HepG2 (cell line): Measurements from ENCODE around the gene ARHGAP30. TPM values are rescaled to one million over a fixed set of nuclear protein-coding genes. Genes with fewer than 3 reads are reported as not detected.
A peak's percentile ranks its signal among the peaks of the same experiment; 100 is the strongest.

Experiments
- ARID2 ChIP-seq: sonication (generic); formaldehyde crosslinking; IDR thresholded peaks from 2 replicates; pipeline ENCODE4 v1.8.1; 2022; ENCODE audit warnings: mild to moderate bottlenecking, missing genetic modification reagents, borderline replicate concordance
- ELF4 ChIP-seq: sonication (generic); formaldehyde crosslinking; IDR thresholded peaks from 2 replicates; pipeline ENCODE4 v1.5.0; 2020; ENCODE audit warnings: missing genetic modification reagents, mild to moderate bottlenecking, moderate library complexity, borderline replicate concordance
- FOXJ3 ChIP-seq: sonication (generic); formaldehyde crosslinking; IDR thresholded peaks from 2 replicates; pipeline ENCODE4 v1.4.0; 2020; ENCODE audit warnings: missing genetic modification reagents, mild to moderate bottlenecking, borderline replicate concordance
- GATAD2A ChIP-seq: IDR thresholded peaks from 2 replicates; pipeline ENCODE4 v1.6.1; 2016
- GTF2F1 ChIP-seq: fragments of 150-350 bp; IDR thresholded peaks from 2 replicates; pipeline ENCODE4 v1.6.1; 2014; ENCODE audit warnings: low read length
- IKZF5 ChIP-seq: IDR thresholded peaks from 2 replicates; pipeline ENCODE4 v1.6.1; 2018; ENCODE audit warnings: missing genetic modification reagents, mild to moderate bottlenecking, missing compliant biosample characterization
- MEIS2 ChIP-seq: sonication (generic); formaldehyde crosslinking; IDR thresholded peaks from 2 replicates; pipeline ENCODE4 v1.9.0; 2021; ENCODE audit warnings: mild to moderate bottlenecking, missing genetic modification reagents
- MIXL1 ChIP-seq: IDR thresholded peaks from 2 replicates; pipeline ENCODE4 v1.6.1; 2016
- MTF1 ChIP-seq: sonication (generic); formaldehyde crosslinking; IDR thresholded peaks from 2 replicates; pipeline ENCODE4 v1.5.0; 2020; ENCODE audit warnings: missing genetic modification reagents
- PAF1 ChIP-seq: IDR thresholded peaks from 2 replicates; pipeline ENCODE4 v1.6.1; 2016; ENCODE audit warnings: missing genetic modification reagents, missing compliant biosample characterization
- PBX2 ChIP-seq: IDR thresholded peaks from 2 replicates; pipeline ENCODE4 v1.6.1; 2016; ENCODE audit warnings: control low read depth
- PCBP1 ChIP-seq: fragments of 200-400 bp; formaldehyde crosslinking; IDR thresholded peaks from 2 replicates; pipeline ENCODE4 v1.6.1; 2017; ENCODE audit warnings: mild to moderate bottlenecking, low read depth, low read length, borderline replicate concordance
- PRDM4 ChIP-seq: sonication (generic); formaldehyde crosslinking; IDR thresholded peaks from 2 replicates; pipeline ENCODE4 v1.9.0; 2021; ENCODE audit warnings: missing genetic modification reagents, borderline replicate concordance
- PTBP1 ChIP-seq: fragments of 200-400 bp; formaldehyde crosslinking; IDR thresholded peaks from 2 replicates; pipeline ENCODE4 v1.6.1; 2018; ENCODE audit warnings: low read length, low read depth; ENCODE audit not compliant: poor library complexity, severe bottlenecking
- RORA ChIP-seq: sonication (generic); formaldehyde crosslinking; IDR thresholded peaks from 2 replicates; pipeline ENCODE4 v1.5.0; 2020; ENCODE audit warnings: mild to moderate bottlenecking, missing genetic modification reagents, moderate library complexity
- SP2 ChIP-seq: sonication (generic); formaldehyde crosslinking; IDR thresholded peaks from 2 replicates; pipeline ENCODE4 v1.5.1; 2020; ENCODE audit warnings: mild to moderate bottlenecking, missing genetic modification reagents
- TBL1XR1 ChIP-seq: fragments of 150-350 bp; IDR thresholded peaks from 2 replicates; pipeline ENCODE4 v1.6.1; 2014; ENCODE audit warnings: borderline replicate concordance, low read length; ENCODE audit not compliant: partially characterized antibody
- XRCC5 ChIP-seq: fragments of 200-400 bp; formaldehyde crosslinking; optimal IDR thresholded peaks from 2 replicates; pipeline ENCODE3; 2017; ENCODE audit warnings: mild to moderate bottlenecking, low read length
- ZBTB43 ChIP-seq: sonication (generic); formaldehyde crosslinking; conservative IDR thresholded peaks from 2 replicates; pipeline ENCODE4 v1.4.0; 2020; ENCODE audit warnings: missing genetic modification reagents
- ZC3H13 ChIP-seq: sonication (generic); formaldehyde crosslinking; IDR thresholded peaks from 2 replicates; pipeline ENCODE4 v1.8.1; 2023; ENCODE audit warnings: mild to moderate bottlenecking, missing genetic modification reagents, moderate library complexity
- ZNF496 ChIP-seq: sonication (generic); formaldehyde crosslinking; IDR thresholded peaks from 2 replicates; pipeline ENCODE4 v1.8.1; 2023; ENCODE audit warnings: mild to moderate bottlenecking, moderate library complexity, missing genetic modification reagents; ENCODE audit not compliant: insufficient replicate concordance
- ZNF510 ChIP-seq: sonication (generic); formaldehyde crosslinking; IDR thresholded peaks from 2 replicates; pipeline ENCODE4 v1.4.0; 2020; ENCODE audit warnings: low read depth, mild to moderate bottlenecking, missing genetic modification reagents
- ZNF607 ChIP-seq: sonication (generic); formaldehyde crosslinking; IDR thresholded peaks from 2 replicates; pipeline ENCODE4 v1.5.1; 2020; ENCODE audit warnings: missing genetic modification reagents, mild to moderate bottlenecking, borderline replicate concordance
- ZNF7 ChIP-seq: IDR thresholded peaks from 2 replicates; pipeline ENCODE4 v1.6.1; 2016; ENCODE audit warnings: missing biosample characterization, missing genetic modification reagents
- ZNF788 ChIP-seq: sonication (generic); formaldehyde crosslinking; IDR thresholded peaks from 2 replicates; pipeline ENCODE4 v1.5.0; 2020; ENCODE audit warnings: mild to moderate bottlenecking, missing genetic modification reagents, borderline replicate concordance
- polyA plus RNA-seq, 8 experiments: library from polyadenylated mRNA; depleted of rRNA in 3 of 8; stranded (reverse) in 7 of 8; unstranded in 1 of 8; fragments of >200 nt; fragmentation: Illumina TruSeq in 4 of 8; extraction: Trizol in 4 of 8; gene quantifications; 2 replicates each; pipeline versions ENCODE4 v1.2.1 to v1.2.3, GENCODE V29; 2011 to 2016; ENCODE audit warnings: low read depth in 4 of 8, missing spikeins in 1 of 8, mixed read lengths in 1 of 8; ENCODE audit not compliant: insufficient read depth in 1 of 8
- total RNA-seq, 5 experiments: library from RNA; depleted of rRNA; stranded (reverse); fragments of >200 nt; fragmentation: Illumina TruSeq; extraction: Trizol; gene quantifications; 2 replicates each; pipeline ENCODE4 v1.2.3, GENCODE V29; 2016; ENCODE audit warnings: low read depth in 1 of 5

ARHGAP30 gene
- total and polyA plus RNA-seq, 2 of the 13 experiments (the other 11 are each of a cell fraction or from before 2014, with no cell fraction given), result 0.13 to 0.20 TPM

GRCh38 chr1:161021165-161021969 lies 48.3 kb downstream of the ARHGAP30 start (continued):
- peak; percentile 10; the same call in 1 of the 2 replicates for TF ChIP-seq GATAD2A (CRISPR knock-in tag)
- TF ChIP-seq ZNF510, result no peak
- TF ChIP-seq PAF1 (CRISPR knock-in tag), result no peak
- TF ChIP-seq XRCC5, result no peak
- TF ChIP-seq TBL1XR1, result no peak
- no peak for TF ChIP-seq RORA (CRISPR knock-in tag)
- peak; percentile 78 for TF ChIP-seq PBX2
- no peak for TF ChIP-seq MTF1 (CRISPR knock-in tag)
- TF ChIP-seq SP2 (CRISPR knock-in tag), result peak; percentile 86
- 0 out of 2 replicates have a peak, but pooled peaks have one; percentile 38 for TF ChIP-seq ZC3H13 (CRISPR knock-in tag)
- no peak for TF ChIP-seq ZNF788 (CRISPR knock-in tag)
- TF ChIP-seq ZBTB43 (CRISPR knock-in tag), result peak; percentile 70
- no peak for TF ChIP-seq PRDM4 (CRISPR knock-in tag)
- TF ChIP-seq ZNF607 (CRISPR knock-in tag), result no peak
- no peak for TF ChIP-seq ZNF496
- TF ChIP-seq IKZF5 (CRISPR knock-in tag), result peak; percentile 26; the same call in 1 of the 2 replicates
- TF ChIP-seq MEIS2 (CRISPR knock-in tag), result peak; percentile 76; the same call in 1 of the 2 replicates
- TF ChIP-seq PCBP1, result no peak
- no peak for TF ChIP-seq ARID2 (CRISPR knock-in tag)
- no peak for TF ChIP-seq MIXL1 (CRISPR knock-in tag)
- TF ChIP-seq PTBP1, result no peak
- 0 out of 2 replicates have a peak, but pooled peaks have one; percentile 51 for TF ChIP-seq ELF4 (CRISPR knock-in tag)
- no peak for TF ChIP-seq GTF2F1
- no peak for TF ChIP-seq ZNF7 (CRISPR knock-in tag)
- peak; percentile 45; the same call in 1 of the 2 replicates for TF ChIP-seq FOXJ3
